ENCODE data around the gene UNC119B.

The UNC119B gene

DNA sequence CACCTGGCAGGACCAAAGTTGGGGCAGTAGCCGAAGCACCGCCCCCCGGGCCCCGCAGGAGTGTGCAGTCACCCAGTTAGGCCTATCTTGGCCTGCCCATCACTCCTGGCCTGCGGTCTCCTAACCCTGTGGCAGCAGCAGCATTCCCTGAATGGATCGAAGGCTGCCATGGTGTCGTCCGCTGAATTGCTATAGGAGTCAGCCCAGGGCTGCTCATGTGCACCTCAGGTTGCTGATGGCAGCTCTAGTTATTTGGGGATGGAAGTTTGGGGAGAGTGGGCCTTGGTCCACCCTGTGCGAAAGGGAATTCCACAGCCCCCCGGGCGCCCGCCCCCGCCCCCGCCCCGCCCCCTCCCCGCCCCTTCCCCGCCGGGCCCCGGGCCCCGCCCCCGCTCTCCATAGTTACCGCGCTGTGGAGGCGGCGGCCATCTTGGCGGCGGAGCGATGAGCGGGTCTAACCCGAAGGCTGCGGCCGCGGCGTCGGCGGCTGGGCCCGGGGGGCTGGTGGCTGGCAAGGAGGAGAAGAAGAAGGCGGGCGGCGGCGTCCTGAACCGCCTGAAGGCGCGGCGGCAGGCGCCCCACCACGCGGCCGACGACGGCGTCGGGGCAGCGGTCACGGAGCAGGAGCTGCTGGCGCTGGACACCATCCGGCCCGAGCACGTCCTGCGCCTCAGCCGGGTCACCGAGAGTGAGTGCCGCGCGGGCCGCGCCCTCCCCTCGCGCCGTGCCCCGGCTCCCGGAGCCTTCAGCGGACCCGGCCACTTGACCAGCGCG is at the start of gene UNC119B:
Gene UNC119B, plus strand, starts transcription at position 428 of the 774 bp plus-strand sequence. Its CDS starts 17 bp downstream, at position 445.
- CTCF ChIA-PET, result interaction anchor here (0.5 to 0.6 kb wide), 3 partner anchors 102 to 119 kb away, joined by 3 to 4 read pairs (median 4); no protein-coding TSS in a partner anchor
- DNase-seq (ENCODE audit: low spot score), result peak; percentile 69
- peak within 1 kb of the TSS; percentile 76 for H3K27ac ChIP-seq
- POLR2A ChIA-PET (ENCODE audit: low non-redundant PET), result no interaction called here
- TF ChIP-seq, protein P1, sequence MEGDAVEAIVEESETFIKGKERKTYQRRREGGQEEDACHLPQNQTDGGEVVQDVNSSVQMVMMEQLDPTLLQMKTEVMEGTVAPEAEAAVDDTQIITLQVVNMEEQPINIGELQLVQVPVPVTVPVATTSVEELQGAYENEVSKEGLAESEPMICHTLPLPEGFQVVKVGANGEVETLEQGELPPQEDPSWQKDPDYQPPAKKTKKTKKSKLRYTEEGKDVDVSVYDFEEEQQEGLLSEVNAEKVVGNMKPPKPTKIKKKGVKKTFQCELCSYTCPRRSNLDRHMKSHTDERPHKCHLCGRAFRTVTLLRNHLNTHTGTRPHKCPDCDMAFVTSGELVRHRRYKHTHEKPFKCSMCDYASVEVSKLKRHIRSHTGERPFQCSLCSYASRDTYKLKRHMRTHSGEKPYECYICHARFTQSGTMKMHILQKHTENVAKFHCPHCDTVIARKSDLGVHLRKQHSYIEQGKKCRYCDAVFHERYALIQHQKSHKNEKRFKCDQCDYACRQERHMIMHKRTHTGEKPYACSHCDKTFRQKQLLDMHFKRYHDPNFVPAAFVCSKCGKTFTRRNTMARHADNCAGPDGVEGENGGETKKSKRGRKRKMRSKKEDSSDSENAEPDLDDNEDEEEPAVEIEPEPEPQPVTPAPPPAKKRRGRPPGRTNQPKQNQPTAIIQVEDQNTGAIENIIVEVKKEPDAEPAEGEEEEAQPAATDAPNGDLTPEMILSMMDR (conservative IDR thresholded peaks at IDR 0.05; ENCODE audit: low read depth), result no peak

DNA sequence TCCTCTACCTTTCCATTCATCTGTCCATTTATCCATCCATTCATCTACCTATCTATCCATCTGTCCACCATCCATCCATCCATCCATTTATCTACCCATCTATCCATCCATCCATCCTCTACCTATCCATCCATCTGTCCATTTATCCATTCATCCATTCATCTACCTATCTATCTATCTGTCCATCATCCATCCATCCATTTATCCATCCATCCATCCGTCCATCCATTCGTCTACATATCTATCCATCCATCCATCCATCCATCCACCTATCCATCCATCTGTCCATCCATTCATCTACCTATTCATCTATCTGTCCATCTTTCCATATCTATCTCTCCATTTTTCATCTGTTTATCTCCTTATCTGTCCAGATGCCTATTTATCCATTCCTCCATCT is 48.8 kb upstream of the UNC119B start:
- CTCF ChIA-PET, result no interaction called here
- DNase-seq (ENCODE audit: low spot score), result no peak
- POLR2A ChIA-PET (ENCODE audit: low non-redundant PET), result no interaction called here
- TF ChIP-seq, protein P1 (conservative IDR thresholded peaks at IDR 0.05; ENCODE audit: low read depth), result no peak
- H3K27ac ChIP-seq, result no peak overlapping the region

DNA sequence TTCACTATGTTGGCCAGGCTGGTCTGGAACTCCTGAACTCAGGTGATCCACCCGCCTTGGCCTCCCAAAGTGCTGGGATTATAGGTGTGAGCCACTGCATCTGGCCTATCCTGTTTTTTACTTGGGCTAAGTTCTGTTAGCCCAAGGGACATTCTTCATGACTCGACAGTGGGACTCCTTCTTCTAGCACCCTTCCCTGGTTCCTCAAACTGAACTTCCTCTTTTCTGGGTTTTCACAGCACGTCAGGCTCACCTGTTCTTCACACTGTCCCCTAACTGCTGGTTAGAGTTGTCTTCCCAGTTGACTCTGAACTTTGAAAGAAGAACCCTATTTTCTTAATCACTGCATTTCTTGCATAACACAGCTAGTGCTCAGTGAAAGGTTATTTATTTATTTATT is 47.4 kb upstream of the UNC119B start:
- TF ChIP-seq, protein P1 (conservative IDR thresholded peaks at IDR 0.05; ENCODE audit: low read depth), result no peak
- CTCF ChIA-PET, result interaction anchor here (0.7 to 0.8 kb wide), 2 partner anchors 14 to 16 kb away, joined by 4 read pairs; no protein-coding TSS in a partner anchor
- DNase-seq (ENCODE audit: low spot score), result no peak
- POLR2A ChIA-PET (ENCODE audit: low non-redundant PET), result interaction anchor here (0.7 kb wide), 1 partner anchor 119 kb away, joined by 10 read pairs; no protein-coding TSS in a partner anchor
- H3K27ac ChIP-seq, result no peak overlapping the region

DNA sequence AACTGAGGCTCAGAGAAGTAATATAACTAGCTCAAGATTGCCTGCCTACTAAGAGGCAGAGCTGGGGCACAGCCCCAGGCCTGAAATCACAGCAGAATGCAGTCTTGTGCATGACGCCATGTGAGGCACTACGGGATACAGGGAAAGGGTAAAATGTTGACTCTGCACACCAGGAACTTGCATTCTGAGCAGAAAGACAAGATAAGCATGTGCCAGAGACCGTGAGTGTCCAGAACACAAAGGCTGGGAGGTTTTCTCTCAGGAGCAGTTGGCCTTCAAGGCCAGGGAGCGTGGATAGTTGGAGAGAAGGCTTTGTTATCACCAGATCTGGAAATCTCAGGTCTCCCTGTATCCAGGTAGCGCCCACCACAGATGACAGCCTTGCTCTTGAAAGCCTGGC is 46.5 kb upstream of the UNC119B start:
- ChIA-PET POLR2A (ENCODE audit: low non-redundant PET) (no interaction called here), CTCF (interaction anchor here (0.7 kb wide), 1 partner anchor 16 kb away, joined by 4 read pairs; no protein-coding TSS in a partner anchor)
- DNase-seq (ENCODE audit: low spot score), result no peak
- H3K27ac ChIP-seq, result no peak overlapping the region
- TF ChIP-seq, protein P1 (conservative IDR thresholded peaks at IDR 0.05; ENCODE audit: low read depth), result no peak

DNA sequence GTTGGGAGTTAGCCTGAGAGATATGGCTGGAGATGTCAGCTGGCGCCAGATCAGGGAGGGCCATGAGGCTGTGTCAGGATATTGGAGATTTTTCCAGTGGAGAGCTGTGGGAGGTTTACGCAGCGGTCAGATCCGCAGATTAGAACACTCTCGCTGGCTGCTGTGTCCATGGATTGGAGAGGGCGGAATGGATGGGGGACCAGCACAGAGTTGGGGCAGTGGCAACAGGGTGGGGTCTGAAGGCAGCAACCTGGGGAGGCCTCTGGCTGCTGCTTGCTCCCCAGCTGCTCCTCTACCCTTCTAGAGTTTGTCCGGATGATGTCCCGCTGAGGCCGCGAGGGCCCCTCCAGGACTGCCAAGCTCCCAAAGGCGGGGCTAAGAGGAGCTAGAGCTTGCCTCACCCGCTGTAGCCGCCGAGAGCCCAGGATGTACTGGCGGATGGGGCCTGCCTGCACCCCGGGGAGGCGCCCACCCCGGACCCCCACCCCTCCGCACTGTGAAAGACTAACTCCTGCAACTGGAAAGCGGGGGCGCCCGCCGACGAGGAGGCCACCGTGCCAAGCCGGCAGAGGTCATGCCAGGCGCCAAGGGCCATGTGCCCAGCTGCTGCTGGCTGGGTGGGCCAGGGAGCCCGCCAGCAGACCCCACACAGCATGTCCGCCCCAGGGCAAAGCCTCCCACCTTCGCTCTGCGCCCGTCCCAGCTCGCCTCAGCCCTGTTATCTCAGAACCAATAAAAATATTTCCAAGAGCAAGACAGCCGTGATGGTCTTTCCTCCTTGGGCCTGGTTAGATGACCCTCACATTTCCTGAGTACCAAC is 43.5 kb upstream of the UNC119B start:
- TF ChIP-seq, protein P1 (conservative IDR thresholded peaks at IDR 0.05; ENCODE audit: low read depth), result no peak
- no peak for DNase-seq (ENCODE audit: low spot score)
- ChIA-PET CTCF (interaction anchor here (0.7 to 0.9 kb wide), 3 partner anchors 18 to 311 kb away, joined by 3 to 5 read pairs (median 3); partner anchors contain the start of gene HNF1A), POLR2A (ENCODE audit: low non-redundant PET) (interaction anchor here (0.7 kb wide), 1 partner anchor 92 kb away, joined by 4 read pairs; no protein-coding TSS in a partner anchor)
- H3K27ac ChIP-seq, result no peak overlapping the region

Data from RWPE1 (cell line).